NB4 (cell line): ENCODE results near the gene MLANA.

Source experiments
- DNase-seq: peaks from one replicate; pipeline ENCODE4 v3.0.0; 2010; ENCODE audit warnings: low read depth
- H3K4me3 ChIP-seq: one replicate; pipeline ENCODE4 v1.5.1; 2011; ENCODE audit warnings: mild to moderate bottlenecking, low read depth, low read length, moderate library complexity
- CTCF ChIP-seq: IDR thresholded peaks from one replicate; pipeline ENCODE4 v1.5.1; 2012; ENCODE audit warnings: low read depth, low read length
- MAX ChIP-seq: IDR thresholded peaks from 2 replicates; pipeline ENCODE4 v1.6.1; 2011; ENCODE audit warnings: low read depth, low read length
- MYC ChIP-seq: IDR thresholded peaks from 2 replicates; pipeline ENCODE4 v1.6.1; 2011; ENCODE audit warnings: low read depth, low read length
- POLR2A ChIP-seq: IDR thresholded peaks from 2 replicates; pipeline ENCODE4 v1.6.1; 2011; ENCODE audit warnings: mild to moderate bottlenecking; ENCODE audit not compliant: insufficient read length; ENCODE audit errors: extremely low read depth

Gene MLANA

GRCh38 chr9:5951686-5952211, 61.1 kb downstream of the MLANA start:
- no peak for DNase-seq
- no peak for TF ChIP-seq MYC
- no peak for TF ChIP-seq MAX
- no peak for TF ChIP-seq CTCF
- no peak for TF ChIP-seq POLR2A
- H3K4me3 ChIP-seq = no peak overlapping the region

GRCh38 chr9:5953743-5954707, 63.3 kb downstream of the MLANA start:
- H3K4me3 ChIP-seq = no peak overlapping the region
- TF ChIP-seq MYC (no peak), POLR2A (no peak), MAX (no peak)
- peak; percentile 20 for DNase-seq

- no peak for DNase-seq
- TF ChIP-seq CTCF (no peak), MYC (no peak), MAX (no peak), POLR2A (no peak)
Measured at GRCh38 chr9:5957166-5957565, 66.5 kb downstream of the MLANA start.

GRCh38 chr9:5958273-5958672, 67.6 kb downstream of the MLANA start:
- no peak overlapping the region for H3K4me3 ChIP-seq
- DNase-seq = no peak
- TF ChIP-seq POLR2A (no peak), MAX (no peak), MYC (no peak), CTCF (no peak)

More at GRCh38 chr9:5957166-5957565, 66.5 kb downstream of the MLANA start:
- no peak overlapping the region for H3K4me3 ChIP-seq
